Measurements from ENCODE around the gene SLC49A3.
"Not testable (repeated sequence)": the region's sequence is repeated elsewhere in the genome, so short reads cannot be mapped to it uniquely, and the experiment has no call there.

The SLC49A3 gene

DNA sequence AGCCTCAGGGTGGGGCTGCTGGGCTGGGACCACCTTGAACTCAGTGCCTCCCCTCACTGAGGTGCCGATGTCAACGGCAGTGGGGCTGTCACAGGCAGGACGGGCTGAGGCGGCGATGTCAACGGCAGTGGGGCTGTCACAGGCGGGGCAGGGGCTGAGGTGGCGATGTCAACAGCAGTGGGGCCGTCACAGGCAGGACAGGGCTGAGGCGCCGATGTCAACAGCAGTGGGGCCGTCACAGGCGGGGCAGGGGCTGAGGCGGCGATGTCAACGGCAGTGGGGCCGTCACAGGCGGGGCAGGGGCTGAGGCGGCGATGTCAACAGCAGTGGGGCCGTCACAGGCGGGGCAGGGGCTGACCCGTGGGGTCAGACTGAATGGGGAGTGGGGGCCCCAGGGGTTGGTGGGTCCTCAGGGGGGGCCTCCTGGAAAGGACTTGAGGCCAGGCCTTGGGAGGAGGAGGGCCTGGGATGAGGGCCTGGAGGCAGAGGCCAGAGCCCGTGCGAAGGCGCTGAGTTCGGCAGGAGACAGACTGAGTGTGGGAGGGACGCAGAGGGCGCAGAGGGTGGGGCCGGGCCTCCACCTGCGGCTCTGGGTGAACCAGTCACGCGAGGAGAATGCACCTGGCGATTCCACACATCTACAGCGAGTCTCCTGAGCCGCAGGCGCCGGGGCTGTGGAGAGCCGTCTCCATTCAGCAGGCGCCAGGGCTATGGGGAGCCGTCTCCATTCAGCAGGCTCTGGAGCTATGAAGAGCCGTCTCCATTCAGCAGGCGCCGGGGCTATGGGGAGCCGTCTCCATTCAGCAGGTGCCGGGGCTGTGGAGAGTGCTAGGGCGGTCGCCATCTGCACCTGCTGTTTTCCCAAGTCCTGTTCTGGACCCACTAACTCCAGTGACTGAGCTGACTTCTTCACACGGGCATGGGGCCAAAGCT, 37.7 kb downstream of the SLC49A3 start:
- no peak for DNase-seq

DNA sequence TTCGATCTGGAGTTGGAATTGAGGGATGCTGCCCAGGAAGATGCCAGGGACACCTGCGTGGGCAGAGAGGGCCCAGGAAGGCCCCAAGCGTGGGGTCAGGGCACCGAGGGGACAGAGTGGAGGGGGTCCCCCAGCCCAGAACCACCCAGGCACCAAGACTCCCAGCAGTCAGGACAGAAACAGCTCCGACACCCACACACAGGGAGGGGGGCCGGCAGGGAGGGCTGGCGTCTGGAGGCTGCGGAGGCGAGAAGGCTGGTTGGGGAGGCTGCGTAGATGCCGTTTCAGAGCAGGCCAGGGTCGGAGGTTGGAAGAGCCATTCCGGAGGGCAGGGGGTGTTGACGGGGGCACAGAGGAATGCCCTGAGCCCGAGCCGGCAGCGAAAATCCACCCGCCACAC, 38.5 kb downstream of the SLC49A3 start:
- DNase-seq, result no peak

DNA sequence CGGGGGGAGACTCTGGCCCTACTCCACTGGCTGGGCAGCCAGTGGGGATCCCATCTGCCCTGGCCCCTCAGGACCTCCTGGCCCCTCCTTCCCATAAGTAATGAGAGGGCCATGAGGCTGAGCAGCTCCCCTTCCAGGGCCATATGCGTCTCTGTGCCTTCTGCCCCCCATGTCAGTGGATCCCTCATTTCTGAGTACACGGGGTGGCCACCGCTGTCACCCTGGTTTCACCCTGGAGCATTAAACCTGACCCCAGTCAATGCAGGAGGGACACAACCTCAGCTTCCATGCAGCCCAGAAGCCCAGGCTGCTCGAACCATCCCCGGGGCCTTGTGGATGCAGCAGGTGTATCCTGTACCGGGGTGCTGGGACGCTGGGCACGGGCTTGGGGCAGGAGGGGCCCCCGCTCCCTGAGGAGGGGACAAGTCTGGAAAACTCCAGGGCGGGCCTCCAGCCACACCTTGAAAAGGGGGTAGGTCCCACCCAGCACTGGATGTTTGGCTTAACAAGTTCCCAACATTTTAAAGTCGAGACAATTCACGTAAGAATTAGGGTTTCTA, 39.1 kb downstream of the SLC49A3 start:
- no peak for DNase-seq

DNA sequence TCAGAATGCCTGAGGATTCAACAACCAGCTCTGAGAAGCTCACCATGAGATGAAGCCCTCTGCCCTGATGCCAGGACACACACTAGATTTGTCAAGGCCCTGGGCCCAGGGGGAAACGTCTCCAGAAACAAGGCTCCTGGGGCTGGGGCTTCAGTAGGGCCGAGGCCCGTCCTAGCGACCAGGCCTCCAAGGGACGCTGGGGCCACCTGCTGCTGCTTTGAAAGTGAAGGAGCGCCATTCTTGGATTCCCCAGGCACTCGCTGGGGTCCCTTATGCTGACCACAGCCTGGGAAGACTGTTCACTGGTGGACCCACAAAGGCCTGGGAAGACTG, 39.7 kb downstream of the SLC49A3 start:
- no peak for DNase-seq

DNA sequence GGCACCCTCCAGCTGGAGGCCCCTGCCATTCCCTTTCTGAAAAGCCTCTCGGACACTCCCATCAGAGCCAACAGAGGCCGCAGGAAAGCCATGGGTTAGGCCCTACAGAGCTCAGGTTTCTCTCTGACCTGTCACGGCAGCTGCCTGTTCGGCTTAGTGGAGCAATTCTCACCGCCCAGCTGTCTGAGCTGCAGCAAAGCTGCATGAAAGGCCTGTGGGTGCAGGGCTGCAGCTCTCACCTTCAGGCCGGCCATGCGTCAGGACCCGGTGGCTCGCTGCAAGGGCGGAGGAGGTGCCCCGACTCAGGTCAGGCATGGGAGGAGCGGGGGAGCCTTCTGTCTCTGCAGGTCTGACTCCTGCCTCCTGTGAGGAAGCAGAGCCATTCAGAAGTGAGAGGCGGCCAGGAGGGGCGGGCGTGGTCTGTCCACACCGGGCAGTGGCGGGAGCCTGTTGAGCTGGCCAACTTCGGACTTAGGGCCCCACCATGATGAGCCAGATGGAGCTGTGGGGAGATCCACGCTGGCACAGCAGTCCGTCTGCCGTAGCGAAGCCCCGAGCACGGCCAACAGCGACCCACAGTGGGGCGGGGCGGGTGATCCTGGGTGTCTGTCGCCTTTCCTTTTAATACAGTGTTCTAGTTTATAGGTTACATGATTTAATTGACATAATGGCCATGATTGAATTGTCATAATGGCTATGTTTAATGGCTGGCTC, 40.2 kb downstream of the SLC49A3 start:
- DNase-seq, result no peak

DNA sequence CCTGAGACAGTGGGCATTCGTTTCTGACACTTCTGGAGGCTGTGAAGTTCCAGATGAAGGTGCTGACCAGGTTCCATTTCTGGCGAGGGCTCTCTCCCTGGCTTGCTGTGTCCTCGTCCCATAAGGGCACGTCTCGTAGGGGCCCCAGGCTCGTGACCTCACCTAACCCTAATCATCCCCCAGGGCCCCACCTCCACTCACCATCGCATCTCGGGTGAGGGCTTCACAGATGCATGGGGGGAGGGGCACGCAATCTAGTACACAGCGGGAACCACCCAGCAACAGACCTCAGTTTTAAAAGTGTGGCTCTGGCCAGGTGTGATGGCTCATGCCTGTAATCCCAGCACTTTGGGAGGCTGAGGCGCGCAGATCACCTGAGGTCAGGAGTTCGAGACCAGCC, 41.5 kb downstream of the SLC49A3 start:
- DNase-seq, result no peak

DNA sequence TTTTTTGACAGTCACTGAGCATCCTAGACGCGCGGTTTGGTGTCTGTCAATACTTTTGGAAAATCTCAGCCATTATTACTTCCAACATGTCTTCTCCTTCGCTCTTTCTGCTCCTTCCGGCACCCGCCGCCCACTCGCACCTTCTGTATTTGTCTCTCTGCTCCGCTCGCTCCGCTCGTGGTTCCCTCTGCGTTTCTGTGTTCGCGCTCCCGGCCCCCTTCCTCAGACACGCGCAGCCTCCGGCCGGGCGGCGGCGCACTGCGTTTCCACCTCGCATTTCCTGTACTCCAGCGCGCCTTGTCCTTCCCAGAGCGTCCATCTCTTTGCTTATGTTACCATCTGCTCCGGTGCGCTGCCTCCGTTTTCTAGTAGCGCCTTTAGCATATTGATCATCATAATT, 42.5 kb downstream of the SLC49A3 start:
- no peak for DNase-seq

DNA sequence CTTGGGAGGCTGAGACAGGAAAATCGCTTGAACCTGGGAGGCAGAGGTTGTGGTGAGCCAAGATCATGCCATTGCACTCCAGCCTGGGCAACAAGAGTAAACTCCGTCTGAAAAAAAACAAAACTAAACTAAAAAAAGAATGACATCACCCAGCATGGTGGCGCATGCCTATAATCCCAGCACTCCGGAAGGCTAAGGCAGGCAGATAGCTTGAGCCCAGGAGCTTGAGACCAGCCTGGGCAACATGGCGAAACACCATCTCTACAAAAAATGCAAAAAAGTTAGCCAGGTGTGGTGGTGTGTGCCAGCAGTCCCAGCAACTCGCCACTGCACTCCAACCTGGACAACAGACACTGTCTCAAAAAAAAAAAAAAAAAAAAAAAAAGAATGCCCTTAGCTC, 46.6 kb downstream of the SLC49A3 start:
- not testable (repeated sequence) for DNase-seq

DNA sequence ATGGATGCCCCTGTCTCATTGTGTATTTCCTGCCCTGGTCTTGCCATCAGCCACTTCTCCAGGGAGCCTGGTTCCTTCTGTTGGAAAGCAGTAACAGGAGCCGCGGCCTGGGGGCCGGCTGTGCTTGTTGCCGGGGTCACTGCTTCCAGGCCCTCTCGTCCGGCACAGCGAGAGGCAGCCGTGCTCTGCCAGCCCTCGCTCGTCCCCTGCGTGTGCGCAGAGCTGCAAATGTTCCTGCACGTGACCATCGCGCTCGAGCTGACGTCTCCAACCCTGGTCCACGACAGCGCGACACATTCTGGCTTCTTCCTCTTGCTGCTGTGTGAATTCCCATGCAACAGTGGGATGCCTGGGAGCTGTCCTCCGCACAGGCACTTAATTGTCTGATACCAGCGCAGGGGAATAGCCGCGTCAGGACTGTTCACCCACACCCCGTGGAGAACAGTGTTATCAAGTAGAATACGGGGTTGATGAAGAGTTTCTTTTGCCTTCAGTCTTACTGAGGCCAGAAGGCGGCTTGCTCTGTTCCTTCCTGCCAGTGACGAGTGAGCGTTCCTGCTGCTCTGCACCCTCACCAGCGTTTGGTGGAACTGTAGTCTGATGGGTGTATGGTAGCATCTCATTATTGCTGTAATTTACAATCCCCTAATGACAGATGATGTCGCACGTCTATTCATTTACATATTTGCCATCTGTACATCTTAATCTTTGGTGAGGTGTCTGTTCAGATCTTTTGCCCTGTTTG, 51.2 kb downstream of the SLC49A3 start:
- no peak for DNase-seq

DNA sequence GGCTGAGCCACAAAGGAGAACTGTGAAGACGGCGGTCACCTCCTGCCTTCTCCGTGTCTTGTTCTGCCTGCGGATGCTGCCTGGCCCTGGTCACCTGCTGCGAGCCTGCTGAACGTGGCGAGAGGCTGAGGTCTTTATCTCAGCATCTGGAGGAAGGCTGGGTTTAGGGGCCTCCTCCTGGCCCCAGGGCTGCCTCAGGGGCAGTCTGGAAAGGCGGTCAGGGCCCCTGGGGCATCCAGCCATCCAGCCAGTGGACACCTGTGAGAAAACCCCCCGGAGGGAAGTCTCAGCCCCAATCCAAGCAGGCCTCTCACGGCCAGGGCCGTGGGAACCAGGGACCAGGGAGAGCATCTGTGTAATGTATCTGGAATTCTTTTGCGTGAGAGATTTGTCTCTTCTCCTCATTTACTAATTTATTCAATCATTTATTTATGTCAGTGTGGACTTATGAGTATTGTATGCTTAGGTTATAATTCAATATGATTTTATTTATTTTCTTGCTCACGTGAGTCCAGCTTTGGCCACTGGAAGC, 52.3 kb downstream of the SLC49A3 start:
- no peak for DNase-seq

DNA sequence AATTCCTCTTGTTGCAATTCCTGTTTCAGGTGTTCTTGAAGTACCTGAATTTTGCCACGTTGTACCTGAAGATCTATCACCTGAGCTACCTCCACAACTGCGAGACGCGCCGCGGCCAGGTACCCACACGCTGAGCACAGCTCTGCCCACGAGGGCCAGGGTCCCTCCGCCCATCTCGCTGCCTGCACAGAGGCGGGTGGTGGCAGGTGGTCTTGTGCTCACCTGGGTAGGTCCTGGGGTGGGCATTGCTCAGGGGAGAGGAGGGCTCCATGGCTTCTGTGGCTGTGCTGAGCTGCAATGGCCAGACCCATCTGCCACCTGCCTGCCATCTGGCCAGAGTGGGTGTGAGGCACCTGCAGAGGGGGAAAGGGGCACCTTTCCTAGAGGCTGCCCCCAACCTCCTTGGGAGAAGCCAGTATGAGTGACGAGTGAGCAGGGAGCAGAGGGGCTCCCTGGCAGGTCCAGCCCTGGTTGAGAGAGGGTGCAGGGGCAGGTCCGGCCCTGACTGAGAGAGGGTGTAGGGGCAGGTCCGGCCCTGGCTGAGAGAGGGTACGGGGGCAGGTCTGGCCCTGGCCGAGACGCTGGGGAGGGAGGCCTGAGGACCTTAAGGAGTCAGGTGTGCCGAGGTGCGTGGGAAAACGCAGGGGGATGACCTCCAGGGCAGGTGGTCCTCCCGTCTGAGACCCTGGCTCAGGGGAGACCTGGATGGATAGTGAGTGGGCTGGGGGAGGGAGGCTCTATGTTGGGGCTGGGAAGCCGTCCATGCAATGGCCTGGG, 52.9 kb downstream of the SLC49A3 start:
- no peak for DNase-seq

DNA sequence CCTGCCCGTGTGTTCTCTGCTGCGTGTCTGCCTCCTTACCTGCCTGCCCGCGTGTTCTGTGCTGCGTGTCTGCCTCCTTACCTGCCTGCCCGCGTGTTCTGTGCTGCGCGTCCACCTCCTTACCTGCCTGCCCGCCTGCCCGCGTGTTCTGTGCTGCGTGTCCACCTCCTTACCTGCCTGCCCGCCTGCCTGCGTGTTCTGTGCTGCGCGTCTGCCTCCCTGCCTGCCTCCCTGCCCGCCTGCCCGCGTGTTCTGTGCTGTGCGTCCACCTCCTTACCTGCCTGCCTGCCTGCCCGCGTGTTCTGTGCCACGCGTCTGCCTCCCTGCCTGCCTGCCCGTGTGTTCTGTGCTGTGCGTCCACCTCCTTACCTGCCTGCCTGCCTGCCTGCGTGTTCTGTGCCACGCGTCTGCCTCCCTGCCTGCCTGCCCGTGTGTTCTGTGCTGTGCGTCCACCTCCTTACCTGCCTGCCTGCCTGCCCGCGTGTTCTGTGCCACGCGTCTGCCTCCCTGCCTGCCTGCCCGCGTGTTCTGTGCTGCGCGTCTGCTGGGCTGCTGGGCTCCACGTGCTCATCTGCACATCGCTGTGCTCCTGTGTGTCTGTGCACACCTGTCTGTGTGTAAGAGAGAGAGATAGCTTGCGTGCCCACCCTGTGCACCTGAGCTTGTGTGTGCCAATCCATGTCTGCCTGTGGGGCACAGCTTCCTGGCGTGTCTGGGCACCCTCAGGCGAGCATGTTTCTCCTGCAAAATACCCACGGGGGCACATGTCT, 53.7 kb downstream of the SLC49A3 start:
- not testable (repeated sequence) for DNase-seq

DNA sequence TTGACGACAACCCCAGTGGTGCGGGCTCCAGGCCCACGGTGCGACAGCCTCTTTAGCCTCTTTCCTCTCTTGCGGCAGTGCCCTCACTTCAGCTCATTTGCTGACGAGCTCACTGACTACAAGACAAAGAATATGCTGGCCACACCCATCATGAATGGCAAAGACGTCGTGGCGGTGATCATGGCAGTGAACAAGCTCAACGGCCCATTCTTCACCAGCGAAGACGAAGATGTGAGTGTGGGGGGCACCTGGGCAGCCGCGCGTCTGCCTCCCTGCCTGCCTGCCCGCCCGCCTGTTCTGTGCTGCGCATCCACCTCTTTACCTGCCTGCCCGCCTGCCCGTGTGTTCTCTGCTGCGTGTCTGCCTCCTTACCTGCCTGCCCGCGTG, 54.4 kb downstream of the SLC49A3 start:
- DNase-seq, result no peak

DNA sequence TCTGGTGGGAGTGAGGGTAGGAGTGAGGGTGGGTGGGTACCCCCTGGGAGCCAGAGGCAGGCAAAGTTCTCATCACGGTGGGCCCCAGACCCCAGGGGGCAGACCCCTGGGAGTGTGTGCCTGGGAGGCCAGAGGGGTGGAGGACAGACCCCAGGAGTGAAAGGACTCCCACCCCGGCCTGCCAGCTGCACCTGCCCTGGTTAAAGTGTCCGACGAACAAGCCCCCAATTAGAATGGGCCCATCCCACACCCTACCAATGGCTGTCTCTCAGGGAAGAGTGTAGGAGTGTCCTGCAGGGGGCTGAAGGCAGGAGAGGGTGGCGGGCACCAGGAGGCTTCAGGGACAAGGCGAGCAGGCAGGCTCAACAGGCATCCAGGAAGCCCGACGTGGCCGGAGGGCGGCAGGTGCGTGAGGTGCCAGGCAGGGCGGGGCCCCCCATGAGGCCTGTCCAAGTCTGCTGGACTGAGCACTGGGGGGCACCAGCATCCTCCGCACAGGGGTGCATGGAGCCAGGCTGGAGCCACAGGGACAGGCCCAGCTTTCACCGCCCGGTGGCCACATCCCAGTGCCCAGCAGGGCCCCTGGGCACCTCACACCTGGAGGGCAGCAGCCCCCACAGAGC, 54.9 kb downstream of the SLC49A3 start:
- no peak for DNase-seq

DNA sequence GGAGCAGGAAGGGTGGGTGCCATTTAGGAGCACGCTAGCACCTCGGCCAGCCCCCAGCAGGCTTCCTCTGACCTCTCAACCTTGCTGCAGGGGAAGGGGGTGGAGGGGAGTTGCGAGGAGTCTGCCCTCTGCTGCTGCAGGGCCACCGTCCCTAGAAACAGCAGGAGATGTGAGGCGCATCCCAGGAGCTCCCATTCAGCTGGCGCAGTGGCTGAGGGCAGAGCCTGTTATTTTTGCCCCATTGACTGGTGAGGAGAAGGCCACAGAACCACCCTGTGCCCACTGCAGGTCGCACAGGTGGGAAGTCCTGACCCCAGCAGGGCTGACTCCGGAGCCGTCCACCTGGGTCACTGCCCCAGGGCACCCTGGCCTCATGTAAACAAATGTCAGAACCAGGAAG, 55.5 kb downstream of the SLC49A3 start:
- no peak for DNase-seq

DNA sequence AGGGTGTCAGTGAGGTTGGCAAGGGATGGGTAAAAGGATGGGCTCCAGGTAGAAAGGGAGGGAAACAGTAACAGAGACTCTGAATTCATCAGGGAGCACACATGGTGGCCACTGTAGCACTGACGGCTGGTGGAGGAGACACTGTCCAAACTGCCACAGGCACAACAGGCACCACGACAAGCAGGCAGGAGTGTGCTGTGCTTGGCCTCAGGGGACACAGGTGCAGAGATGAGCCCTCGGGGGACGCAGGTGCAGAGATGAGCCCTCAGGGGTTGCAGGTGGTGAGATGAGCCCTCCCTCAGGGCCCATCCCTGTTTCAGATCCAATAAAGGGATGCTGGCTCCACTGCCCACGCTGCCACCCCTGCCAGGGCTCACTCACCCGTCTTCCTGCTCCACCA, 56.0 kb downstream of the SLC49A3 start:
- no peak for DNase-seq

DNA sequence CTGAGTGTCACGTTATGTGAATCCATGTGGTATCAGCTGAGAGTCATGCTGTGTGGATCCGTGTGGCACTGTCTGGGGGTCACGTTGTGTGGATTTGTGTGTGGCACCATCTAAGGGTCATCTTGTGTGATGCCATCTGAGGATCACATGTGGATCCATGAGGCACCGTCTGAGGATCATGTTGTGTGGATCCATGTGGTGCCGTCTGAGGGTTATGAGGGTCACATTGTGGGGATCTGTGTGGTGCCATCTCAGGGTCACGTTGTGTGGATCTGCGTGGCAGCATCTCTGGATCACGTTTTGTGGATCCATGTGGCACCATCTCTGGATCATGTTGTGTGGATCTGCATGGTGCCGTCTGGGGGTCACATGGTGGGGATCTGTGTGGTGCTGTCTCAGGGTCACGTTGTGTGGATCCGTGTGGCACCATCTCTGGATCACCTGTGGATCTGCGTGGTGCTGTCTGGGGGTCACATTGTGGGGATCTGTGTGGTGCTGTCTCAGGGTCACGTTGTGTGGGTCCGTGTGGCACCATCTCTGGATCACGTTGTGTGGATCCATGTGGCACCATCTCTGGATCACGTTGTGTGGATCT, 56.7 kb downstream of the SLC49A3 start:
- DNase-seq, result no peak

Measured in suppressor macrophage treated with lipopolysaccharide for 4 hours (primary cell).